ENCODE results near the gene LRBA.

DNA sequence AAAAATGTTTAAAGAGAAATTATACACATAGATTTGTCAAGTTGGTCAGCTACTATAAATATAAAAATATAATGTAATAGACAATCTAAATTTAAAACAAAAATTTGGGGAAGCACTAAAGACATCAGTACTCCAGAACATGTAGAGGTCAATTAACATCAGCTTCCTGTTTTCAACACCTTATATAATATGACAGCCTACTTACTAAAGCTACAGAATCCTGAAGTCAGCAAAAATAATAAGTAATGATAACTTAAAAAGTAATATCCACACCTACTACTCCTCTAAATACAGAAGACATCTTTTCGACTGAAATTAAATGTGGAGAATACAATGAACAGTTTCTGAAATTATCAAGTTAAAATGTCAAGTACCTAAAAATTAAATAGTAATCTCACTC lies 118.6 kb downstream of the LRBA start:
- TF ChIP-seq, protein P1, sequence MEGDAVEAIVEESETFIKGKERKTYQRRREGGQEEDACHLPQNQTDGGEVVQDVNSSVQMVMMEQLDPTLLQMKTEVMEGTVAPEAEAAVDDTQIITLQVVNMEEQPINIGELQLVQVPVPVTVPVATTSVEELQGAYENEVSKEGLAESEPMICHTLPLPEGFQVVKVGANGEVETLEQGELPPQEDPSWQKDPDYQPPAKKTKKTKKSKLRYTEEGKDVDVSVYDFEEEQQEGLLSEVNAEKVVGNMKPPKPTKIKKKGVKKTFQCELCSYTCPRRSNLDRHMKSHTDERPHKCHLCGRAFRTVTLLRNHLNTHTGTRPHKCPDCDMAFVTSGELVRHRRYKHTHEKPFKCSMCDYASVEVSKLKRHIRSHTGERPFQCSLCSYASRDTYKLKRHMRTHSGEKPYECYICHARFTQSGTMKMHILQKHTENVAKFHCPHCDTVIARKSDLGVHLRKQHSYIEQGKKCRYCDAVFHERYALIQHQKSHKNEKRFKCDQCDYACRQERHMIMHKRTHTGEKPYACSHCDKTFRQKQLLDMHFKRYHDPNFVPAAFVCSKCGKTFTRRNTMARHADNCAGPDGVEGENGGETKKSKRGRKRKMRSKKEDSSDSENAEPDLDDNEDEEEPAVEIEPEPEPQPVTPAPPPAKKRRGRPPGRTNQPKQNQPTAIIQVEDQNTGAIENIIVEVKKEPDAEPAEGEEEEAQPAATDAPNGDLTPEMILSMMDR (conservative IDR thresholded peaks at IDR 0.05 in 1 of 2, IDR thresholded peaks at IDR 0.05 in 1 of 2; ENCODE audit: low read depth in 1 of 2, low read length in 2 of 2), result no peak
- no peak for TF ChIP-seq EZH2 (IDR thresholded peaks at IDR 0.05; ENCODE audit: low read length, missing control alignments)

Data from fibroblast of lung (primary cell).